Right hindlimb (tissue), 1 donor: Measurements from ENCODE around the gene MYOF.

Experiments
- DNase-seq: peaks from one replicate; pipeline ENCODE4 v3.0.0-alpha.2; 2018

The MYOF gene

GRCh38 chr10:93482145-93482834 lies at the start of gene MYOF:
MYOF (minus strand) TSS chr10:93482334; CDS start chr10:93482194, 140 bp downstream.
- DNase-seq = peak; percentile 84

GRCh38 chr10:93518531-93518930 lies 36.4 kb upstream of the MYOF start:
- no peak for DNase-seq

GRCh38 chr10:93516006-93516380 lies 33.9 kb upstream of the MYOF start:
- DNase-seq = no peak

GRCh38 chr10:93515071-93516005 lies 33.2 kb upstream of the MYOF start:
- DNase-seq = no peak

- no peak for DNase-seq
Measured at GRCh38 chr10:93514521-93514920, 32.4 kb upstream of the MYOF start.

GRCh38 chr10:93513091-93513490 lies 31.0 kb upstream of the MYOF start:
- DNase-seq = no peak

- DNase-seq = no peak
Measured at GRCh38 chr10:93512565-93512964, 30.4 kb upstream of the MYOF start.

- DNase-seq = no peak
Measured at GRCh38 chr10:93509816-93510215, 27.7 kb upstream of the MYOF start.

GRCh38 chr10:93505075-93505474 lies 22.9 kb upstream of the MYOF start:
- DNase-seq = no peak

GRCh38 chr10:93503075-93503474 lies 20.9 kb upstream of the MYOF start:
- no peak for DNase-seq

GRCh38 chr10:93501650-93502049 lies 19.5 kb upstream of the MYOF start:
- no peak for DNase-seq

- DNase-seq = no peak
Measured at GRCh38 chr10:93498166-93498565, 16.0 kb upstream of the MYOF start.

GRCh38 chr10:93496322-93497041 lies 14.3 kb upstream of the MYOF start, which contains the start of gene CEP55:
CEP55 (plus strand) TSS chr10:93496612; CDS start chr10:93500052, 3,440 bp downstream.
- peak; percentile 98 for DNase-seq

- peak; percentile 49 for DNase-seq
Measured at GRCh38 chr10:93495654-93496321, 13.7 kb upstream of the MYOF start.

GRCh38 chr10:93494494-93494893 lies 12.4 kb upstream of the MYOF start:
- no peak for DNase-seq

GRCh38 chr10:93493162-93493561 lies 11.0 kb upstream of the MYOF start:
- DNase-seq = no peak

GRCh38 chr10:93491602-93492121 lies 9.5 kb upstream of the MYOF start:
- no peak for DNase-seq

GRCh38 chr10:93488956-93489528 lies 6.9 kb upstream of the MYOF start:
- DNase-seq = peak; percentile 49

- no peak for DNase-seq
Measured at GRCh38 chr10:93485690-93486089, 3.6 kb upstream of the MYOF start.

- no peak for DNase-seq
Measured at GRCh38 chr10:93481637-93482144, 443 bp downstream of the MYOF start.

GRCh38 chr10:93478873-93479272 lies 3.3 kb downstream of the MYOF start:
- no peak for DNase-seq

- no peak for DNase-seq
Measured at GRCh38 chr10:93476756-93477155, 5.4 kb downstream of the MYOF start.
